A549 (cell line): ENCODE measurements around the gene OTOS. TPM values are rescaled to one million over a fixed set of nuclear protein-coding genes. Genes with fewer than 3 reads are reported as not detected.

Source experiments
- ATAC-seq, 2 experiments: fragments of 200-7000 bp in 1 of 2; fragments of >200 bp in 1 of 2; cut with Nextera tagmentation in 1 of 2; cut with Tn5 transposase in 1 of 2; 3 replicates each; pipeline versions ENCODE4 v1.8.0 to v1.9.1; 2018 to 2020; ENCODE audit warnings: mild to moderate bottlenecking in 1 of 2, moderate library complexity in 1 of 2
- CTCF ChIA-PET: fragments of 300-600 bp; sonication (Branson Sonifier 250); formaldehyde crosslinking; extraction: SDS; loops from one replicate; lab custom pipeline; 2021; ENCODE audit warnings: antibody characterized with exemption, inconsistent platforms; lab: Yijun Ruan, JAX
- POLR2A ChIA-PET: fragments of 350-600 bp; formaldehyde crosslinking; extraction: SDS; loops from one replicate; lab custom pipeline; 2021; ENCODE audit warnings: antibody characterized with exemption, inconsistent platforms; lab: Yijun Ruan, JAX
- DNase-seq, 2 experiments: peaks; one replicate each; pipeline versions ENCODE4 v3.0.0 to v3.0.0-alpha.2; 2011 to 2016; ENCODE audit warnings: low read depth in 1 of 2, low spot score in 1 of 2
- FAIRE-seq: peaks from 2 replicates; lab custom pipeline; 2011; peaks lifted over from hg19 to GRCh38; lab: Jason Lieb, UNC
- H3K27ac ChIP-seq, 2 experiments: fragments of >200 bp; sonication (Bioruptor Twin); formaldehyde crosslinking; 3 replicates each; pipeline ENCODE4 v1.5.1; 2016 to 2017
- H3K4me1 ChIP-seq: fragments of >200 bp; sonication (Bioruptor Twin); formaldehyde crosslinking; 3 replicates; pipeline ENCODE4 v1.6.1; 2016
- H3K4me2 ChIP-seq: fragments of >200 bp; sonication (Bioruptor Twin); formaldehyde crosslinking; 3 replicates; pipeline ENCODE4 v1.6.1; 2016
- H3K4me3 ChIP-seq: fragments of >200 bp; sonication (Bioruptor Twin); formaldehyde crosslinking; 3 replicates; pipeline ENCODE4 v1.5.1; 2016
- H3K9me3 ChIP-seq: fragments of >200 bp; sonication (Bioruptor Twin); formaldehyde crosslinking; 3 replicates; pipeline ENCODE4 v1.6.1; 2016
- BHLHE40 ChIP-seq: IDR thresholded peaks from 2 replicates; pipeline ENCODE4 v1.6.1; 2012; ENCODE audit warnings: low read depth, low read length, inconsistent platforms
- CBX8 ChIP-seq: fragments of 200-600 bp; sonication (generic); IDR thresholded peaks from 2 replicates; pipeline ENCODE4 v1.6.1; 2016
- CEBPB ChIP-seq, 2 experiments: fragments of >200 bp in 1 of 2; sonication (Bioruptor Twin) in 1 of 2; formaldehyde crosslinking in 1 of 2; IDR thresholded peaks; 2 replicates each; pipeline ENCODE4 v1.6.1; 2012 to 2016
- CHD4 ChIP-seq: fragments of 200-600 bp; sonication (generic); IDR thresholded peaks from 2 replicates; pipeline ENCODE4 v1.6.1; 2016; ENCODE audit warnings: antibody characterized with exemption, mild to moderate bottlenecking, borderline replicate concordance
- EHF ChIP-seq: fragments of 250-450 bp; sonication (Bioruptor Pico); IDR thresholded peaks from 2 replicates; pipeline ENCODE4 v1.5.0; 2020; ENCODE audit warnings: mild to moderate bottlenecking
- EP300 ChIP-seq, 2 experiments: fragments of >200 bp; sonication (Bioruptor Twin); formaldehyde crosslinking; IDR thresholded peaks; 2 replicates in 1 of 2; 3 replicates in 1 of 2; pipeline ENCODE4 v1.6.1; 2016 to 2017
- FOSB ChIP-seq: fragments of 250-450 bp; sonication (Bioruptor Pico); IDR thresholded peaks from 2 replicates; pipeline ENCODE4 v1.5.0; 2020; ENCODE audit warnings: mild to moderate bottlenecking, moderate library complexity
- FOSL2 ChIP-seq, 2 experiments: fragments of 450-650 bp in 1 of 2; fragments of >200 bp in 1 of 2; sonication (Bioruptor Twin) in 1 of 2; formaldehyde crosslinking; IDR thresholded peaks; 2 replicates each; pipeline versions ENCODE4 v1.5.0 to v1.6.1; 2016 to 2020; ENCODE audit warnings: mild to moderate bottlenecking in 1 of 2, moderate library complexity in 1 of 2
- HDAC2 ChIP-seq: fragments of 200-600 bp; sonication (generic); IDR thresholded peaks from 2 replicates; pipeline ENCODE4 v1.6.1; 2016
- HOXB5 ChIP-seq: fragments of 250-450 bp; sonication (Bioruptor Pico); IDR thresholded peaks from 2 replicates; pipeline ENCODE4 v1.5.0; 2020; ENCODE audit warnings: mild to moderate bottlenecking, moderate library complexity
- JUN ChIP-seq, 2 experiments: fragments of >200 bp; sonication (Bioruptor Twin); formaldehyde crosslinking; IDR thresholded peaks; 2 replicates in 1 of 2; 3 replicates in 1 of 2; pipeline ENCODE4 v1.6.1; 2016 to 2017
- RAD21 ChIP-seq, 2 experiments: fragments of >200 bp in 1 of 2; sonication (Bioruptor Twin) in 1 of 2; formaldehyde crosslinking in 1 of 2; IDR thresholded peaks in 1 of 2; conservative IDR thresholded peaks in 1 of 2; 2 replicates in 1 of 2; 3 replicates in 1 of 2; pipeline ENCODE4 v1.6.1; 2012 to 2018; ENCODE audit warnings: inconsistent platforms in 1 of 2
- RCOR1 ChIP-seq: fragments of 150-350 bp; IDR thresholded peaks from 2 replicates; pipeline ENCODE4 v1.6.1; 2014; ENCODE audit warnings: antibody characterized with exemption, low read length, low read depth
- ZC3H11A ChIP-seq: fragments of 450-650 bp; IDR thresholded peaks from 2 replicates; pipeline ENCODE4 v1.6.1; 2014; ENCODE audit warnings: antibody characterized with exemption, mild to moderate bottlenecking
- ZFP36 ChIP-seq: fragments of 450-650 bp; IDR thresholded peaks from 2 replicates; pipeline ENCODE4 v1.6.1; 2014; ENCODE audit warnings: borderline replicate concordance; ENCODE audit not compliant: partially characterized antibody
- WGBS: methylation state at CpG from one replicate; pipeline ENCODE4 v1.1.6; 2017; ENCODE audit errors: missing lambda C conversion rate; 5-methylcytosine and 5-hydroxymethylcytosine counted together
- polyA plus RNA-seq, 4 experiments: library from polyadenylated mRNA; depleted of rRNA in 3 of 4; stranded (reverse); fragments of >200 nt; fragmentation: RNase III in 1 of 4; extraction: RNeasy Plus Mini Kit Qiagen cat#74134 plus additional on column Dnase treatment in 1 of 4; gene quantifications; 2 replicates in 3 of 4; 3 replicates in 1 of 4; pipeline ENCODE4 v1.2.3, GENCODE V29; 2011 to 2017
- TF ChIP-seq, protein P1 (sequence below): fragments of >200 bp; sonication (Bioruptor Twin); formaldehyde crosslinking; IDR thresholded peaks from 3 replicates; pipeline ENCODE4 v1.6.1; 2016
- TF ChIP-seq, protein P2 (sequence below): IDR thresholded peaks from 2 replicates; pipeline ENCODE4 v1.6.1; 2012; ENCODE audit warnings: low read depth, borderline replicate concordance

Gene OTOS
- polyA plus RNA-seq, 2 of the 4 experiments (the other 2 are of a cell fraction) = not detected

- H3K4me1 ChIP-seq = no peaks in the 10 kb centered on the region
- no peak overlapping the region for H3K4me2 ChIP-seq
- no peak for DNase-seq
- H3K9me3 ChIP-seq = no peaks in the 10 kb centered on the region
- H3K27ac ChIP-seq = no peak overlapping the region
- no peak overlapping the region for H3K4me3 ChIP-seq
- TF ChIP-seq ZFP36 (no peak), CEBPB (IDR thresholded peaks at IDR 0.05) (no peak)
- 90% methylated on average over 16 of the region's 16 CpGs for whole genome bisulfite sequencing
- ChIA-PET POLR2A (no interaction called here), CTCF (interaction anchor here (1.4 to 2.8 kb wide), 3 partner anchors 14 to 22 kb away, joined by 3 to 11 read pairs (median 5); no protein-coding TSS in a partner anchor)
- no peak for FAIRE-seq
- ATAC-seq = no peak
These were observed 12.4 kb downstream of the OTOS start for GRCh38 chr2:240127911-240128607.

- H3K4me1 ChIP-seq = no peaks in the 10 kb centered on the region
- no peaks in the 10 kb centered on the region for H3K9me3 ChIP-seq
- no peak overlapping the region for H3K4me3 ChIP-seq
- ATAC-seq = no peak
- H3K27ac ChIP-seq = no peak overlapping the region
- POLR2A ChIA-PET = no interaction called here
- TF ChIP-seq, protein P1, sequence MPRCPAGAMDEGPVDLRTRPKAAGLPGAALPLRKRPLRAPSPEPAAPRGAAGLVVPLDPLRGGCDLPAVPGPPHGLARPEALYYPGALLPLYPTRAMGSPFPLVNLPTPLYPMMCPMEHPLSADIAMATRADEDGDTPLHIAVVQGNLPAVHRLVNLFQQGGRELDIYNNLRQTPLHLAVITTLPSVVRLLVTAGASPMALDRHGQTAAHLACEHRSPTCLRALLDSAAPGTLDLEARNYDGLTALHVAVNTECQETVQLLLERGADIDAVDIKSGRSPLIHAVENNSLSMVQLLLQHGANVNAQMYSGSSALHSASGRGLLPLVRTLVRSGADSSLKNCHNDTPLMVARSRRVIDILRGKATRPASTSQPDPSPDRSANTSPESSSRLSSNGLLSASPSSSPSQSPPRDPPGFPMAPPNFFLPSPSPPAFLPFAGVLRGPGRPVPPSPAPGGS = no peak
- no peak for TF ChIP-seq CBX8
- no peak overlapping the region for H3K4me2 ChIP-seq
- CTCF ChIA-PET = interaction anchor here (1.1 kb wide), 1 partner anchor 23 kb away, joined by 3 read pairs; no protein-coding TSS in a partner anchor
- no peak for DNase-seq
- FAIRE-seq = no peak
- 93% methylated on average over 5 of the region's 7 CpGs for WGBS
These were observed 13.2 kb downstream of the OTOS start for GRCh38 chr2:240127191-240127750.

DNA sequence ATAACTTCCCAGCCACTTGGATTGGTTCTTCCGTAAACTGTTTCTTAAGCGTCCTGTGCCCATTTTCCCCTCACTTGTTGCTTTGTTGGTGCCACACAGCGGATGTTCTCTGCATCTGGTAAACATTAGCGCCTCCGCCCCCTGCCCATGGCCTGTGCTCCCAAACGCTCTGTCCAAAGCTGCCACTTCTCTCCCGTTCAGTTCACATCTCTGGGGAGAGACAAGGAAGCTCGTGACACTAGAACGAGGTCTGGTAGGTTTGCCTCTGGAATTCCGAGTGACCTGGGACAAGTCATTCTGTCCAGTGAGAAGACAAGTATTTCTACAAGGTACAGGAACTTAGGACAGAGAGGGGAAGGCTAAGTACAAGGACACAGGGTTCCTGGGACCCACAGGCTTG, 13.7 kb downstream of the OTOS start:
- H3K27ac ChIP-seq = no peak overlapping the region
- WGBS = 96% methylated on average over 10 of the region's 10 CpGs
- H3K4me1 ChIP-seq = no peaks in the 10 kb centered on the region
- no peak for FAIRE-seq
- no peak for DNase-seq
- H3K4me2 ChIP-seq = no peak overlapping the region
- ATAC-seq = no peak
- CTCF ChIA-PET = interaction anchor here (1.1 kb wide), 1 partner anchor 23 kb away, joined by 3 read pairs; no protein-coding TSS in a partner anchor
- no peaks in the 10 kb centered on the region for H3K9me3 ChIP-seq
- TF ChIP-seq CHD4 (no peak), JUN (IDR thresholded peaks at IDR 0.05) (no peak)
- H3K4me3 ChIP-seq = no peak overlapping the region
- POLR2A ChIA-PET = no interaction called here

GRCh38 chr2:240125742-240126141, 14.7 kb downstream of the OTOS start:
- 91% methylated on average over 14 of the region's 14 CpGs for WGBS
- Histone ChIP-seq H3K4me1 (no peaks in the 10 kb centered on the region), H3K4me3 (no peak overlapping the region), H3K4me2 (no peak overlapping the region), H3K9me3 (no peaks in the 10 kb centered on the region), H3K27ac (no peak overlapping the region)
- TF ChIP-seq EP300 (IDR thresholded peaks at IDR 0.05) (no peak), ZC3H11A (no peak), RAD21 (conservative IDR thresholded peaks at IDR 0.05 in 1 of 2, IDR thresholded peaks at IDR 0.05 in 1 of 2) (no peak), HOXB5 (no peak), EHF (CRISPR knock-in tag) (no peak), CHD4 (no peak), HDAC2 (no peak), FOSL2 (IDR thresholded peaks at IDR 0.05) (no peak), FOSL2 (CRISPR knock-in tag; IDR thresholded peaks at IDR 0.05) (no peak), BHLHE40 (no peak), RCOR1 (no peak), FOSB (CRISPR knock-in tag) (no peak)
- TF ChIP-seq, protein P2, sequence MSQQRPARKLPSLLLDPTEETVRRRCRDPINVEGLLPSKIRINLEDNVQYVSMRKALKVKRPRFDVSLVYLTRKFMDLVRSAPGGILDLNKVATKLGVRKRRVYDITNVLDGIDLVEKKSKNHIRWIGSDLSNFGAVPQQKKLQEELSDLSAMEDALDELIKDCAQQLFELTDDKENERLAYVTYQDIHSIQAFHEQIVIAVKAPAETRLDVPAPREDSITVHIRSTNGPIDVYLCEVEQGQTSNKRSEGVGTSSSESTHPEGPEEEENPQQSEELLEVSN = no peak
- no peak for DNase-seq
- CTCF ChIA-PET = interaction anchor here (1.0 kb wide), 1 partner anchor 18 kb away, joined by 3 read pairs; no protein-coding TSS in a partner anchor
- no peak for FAIRE-seq
- no peak for ATAC-seq
- POLR2A ChIA-PET = no interaction called here
